ENCODE data around the gene COL9A1.

The COL9A1 gene

DNA sequence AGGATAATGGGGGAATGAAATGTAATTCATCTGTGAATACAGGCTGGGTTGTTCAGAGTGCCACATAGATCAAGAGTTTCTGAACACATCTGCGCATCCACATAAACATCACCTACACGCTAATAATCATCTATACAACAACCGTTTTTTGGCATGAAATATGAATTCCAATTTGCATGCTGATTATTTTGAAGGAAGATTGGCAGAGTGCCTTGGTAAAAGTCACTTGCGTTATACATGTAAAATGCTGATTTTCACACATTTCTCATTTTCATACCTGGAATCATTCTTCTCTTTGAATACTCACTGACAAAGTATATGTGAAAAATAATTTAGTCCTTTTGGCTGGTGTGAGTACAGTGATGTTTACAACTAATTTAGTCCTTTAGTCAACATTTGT, 17.7 kb downstream of the COL9A1 start:
- DNase-seq: no peak

DNA sequence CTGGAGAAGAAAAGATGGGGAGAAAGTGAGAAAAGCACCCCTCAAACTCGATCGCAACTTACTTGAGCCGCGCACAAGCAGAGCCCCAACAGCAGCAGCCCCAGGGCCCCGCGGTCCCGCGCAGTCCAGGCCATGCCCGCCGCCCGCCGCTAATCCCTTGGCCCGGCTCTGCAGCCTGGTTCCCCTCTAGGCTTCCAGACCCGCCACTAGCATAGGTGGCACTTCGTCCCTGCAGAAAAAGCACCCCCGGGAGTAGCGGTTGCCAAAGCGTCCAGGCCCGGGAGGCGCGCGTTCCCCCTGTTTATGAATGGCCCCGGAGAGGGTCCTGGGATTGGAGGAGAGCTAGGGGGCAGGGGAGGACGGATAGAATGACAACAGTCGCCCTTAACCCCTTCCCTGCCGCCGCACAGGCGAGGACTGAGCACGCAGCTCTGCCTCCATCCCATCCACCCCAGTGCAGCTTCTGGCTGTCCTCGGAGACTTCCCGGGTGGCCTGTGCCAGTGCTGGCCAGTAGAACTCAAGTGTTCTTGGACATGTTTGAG, 19.9 kb downstream of the COL9A1 start:
- DNase-seq: no peak

DNA sequence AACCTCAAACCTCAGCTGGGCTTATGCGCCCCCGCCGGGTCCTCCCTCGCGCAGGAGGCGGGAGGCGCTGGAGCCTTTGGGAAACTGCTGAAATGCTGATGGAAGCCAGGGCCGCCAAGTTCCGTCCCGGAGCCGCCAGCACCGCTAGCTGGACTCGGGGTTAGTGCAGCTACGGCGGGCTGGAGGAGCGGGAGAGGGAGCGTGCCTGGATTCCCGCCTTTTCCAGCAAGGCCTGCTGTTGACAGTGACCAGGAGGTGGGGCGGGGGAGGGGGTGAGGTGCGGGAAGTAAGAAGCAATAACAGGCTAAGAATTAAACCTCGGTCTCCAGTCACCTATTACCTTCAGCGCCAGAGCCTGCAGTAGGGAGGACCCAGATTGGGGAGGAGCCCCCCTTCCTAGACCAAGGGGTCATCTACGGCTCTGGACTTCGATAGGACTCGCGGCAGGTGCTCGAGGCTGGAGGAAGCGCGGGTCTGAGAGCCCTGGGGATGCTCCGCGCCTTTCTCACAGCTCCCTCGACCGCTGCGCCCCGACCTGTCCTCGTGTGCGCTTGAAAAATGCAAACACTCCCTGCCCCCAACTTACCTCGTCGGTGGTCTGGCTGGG, 20.5 kb downstream of the COL9A1 start:
- no peak for DNase-seq

DNA sequence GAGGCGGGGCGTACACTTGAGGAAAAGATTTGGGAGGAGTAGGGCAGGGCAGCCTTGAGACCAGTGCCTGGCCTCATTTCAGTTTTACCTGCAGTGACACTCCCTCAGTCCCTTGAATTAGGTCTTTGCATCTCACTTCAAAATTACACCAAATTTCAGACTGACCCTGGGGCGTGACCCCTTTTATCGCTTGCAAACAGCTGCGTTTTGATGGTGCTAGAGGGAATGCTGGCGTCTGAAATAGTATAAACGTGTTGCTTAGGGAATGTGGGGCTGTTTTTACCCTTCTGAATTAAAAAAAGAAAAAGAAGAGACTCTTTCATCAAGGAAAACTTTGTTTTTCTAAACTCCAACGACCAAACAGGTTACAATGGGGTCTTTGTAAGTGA, 21.0 kb downstream of the COL9A1 start:
- no peak for DNase-seq

DNA sequence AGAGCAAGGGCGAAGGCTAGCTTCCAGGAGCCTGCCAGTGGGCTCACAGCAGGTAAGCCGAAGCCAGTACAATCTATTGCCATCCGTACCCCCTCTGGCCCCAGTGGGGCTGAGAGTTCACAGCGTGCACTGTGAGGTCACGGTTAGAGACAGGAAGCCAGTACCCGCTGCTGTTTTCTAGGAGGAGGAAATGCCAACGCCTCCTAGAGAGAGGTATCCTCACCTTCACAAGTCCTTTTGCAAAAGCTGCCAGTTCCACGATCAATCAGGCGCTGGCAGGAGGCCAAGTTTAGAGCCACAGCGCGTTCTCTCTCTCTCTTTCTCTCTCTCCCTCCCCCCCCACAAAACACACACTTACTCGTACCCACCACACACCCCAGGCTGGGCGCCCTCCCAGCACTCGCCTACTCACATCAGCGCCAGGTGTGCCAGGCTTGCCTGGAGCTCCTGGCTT, 22.5 kb downstream of the COL9A1 start:
- peak; percentile 89 for DNase-seq

DNA sequence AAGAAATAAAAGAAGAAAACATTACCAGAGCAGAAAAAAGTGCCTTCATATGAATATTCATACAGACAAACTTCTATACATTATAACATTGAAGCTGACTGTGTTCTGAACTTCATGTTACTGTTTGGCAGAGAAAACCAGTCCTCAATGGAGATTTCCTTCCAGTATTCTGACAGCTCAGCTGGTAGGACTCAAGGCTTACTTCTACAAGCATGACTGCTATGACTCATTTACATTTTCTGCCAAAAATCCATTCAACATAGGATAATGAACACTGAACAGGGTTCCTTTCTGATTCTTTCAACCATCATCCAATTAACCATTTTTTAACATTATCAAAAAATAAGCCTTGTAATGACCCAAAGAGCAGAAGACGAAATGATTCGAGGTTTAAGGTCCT, 25.4 kb downstream of the COL9A1 start:
- no peak for DNase-seq

DNA sequence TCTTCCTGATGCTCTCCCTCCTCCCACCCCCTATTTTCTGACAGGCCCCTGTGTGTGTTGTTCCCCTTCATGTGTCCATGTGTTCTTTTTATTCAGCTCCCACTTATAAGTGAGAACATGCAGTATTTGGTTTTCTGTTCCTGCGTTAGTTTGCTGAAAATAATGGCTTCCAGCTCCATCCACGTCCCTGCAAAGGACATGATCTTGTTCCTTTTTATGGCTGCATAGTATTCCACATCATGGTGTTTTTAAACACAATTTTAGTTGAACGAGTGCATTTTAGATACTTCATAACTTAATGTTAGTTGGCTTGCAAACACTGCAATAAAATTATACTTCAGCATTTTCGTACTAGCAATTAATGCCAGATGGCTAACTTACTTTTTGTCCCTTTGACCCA, 28.5 kb downstream of the COL9A1 start:
- DNase-seq: no peak

DNA sequence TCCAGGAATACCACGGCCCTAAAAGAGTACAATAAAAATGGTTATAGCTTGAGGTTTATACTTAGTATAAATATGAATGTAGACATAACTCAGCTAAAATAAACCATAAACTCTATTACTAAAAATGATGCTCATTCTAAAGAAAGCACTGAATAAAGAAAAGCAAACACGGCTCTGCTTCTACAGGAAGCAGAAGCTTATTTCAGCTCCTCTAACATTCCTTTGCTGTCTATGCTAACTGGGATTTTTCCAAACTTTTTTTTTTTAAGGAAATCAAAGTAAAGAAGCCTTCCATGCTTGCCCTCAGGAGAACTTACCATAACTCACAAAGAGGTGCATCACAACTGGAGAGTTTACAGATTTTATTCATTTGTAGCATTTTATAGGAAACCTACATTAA, 30.8 kb downstream of the COL9A1 start:
- no peak for DNase-seq

DNA sequence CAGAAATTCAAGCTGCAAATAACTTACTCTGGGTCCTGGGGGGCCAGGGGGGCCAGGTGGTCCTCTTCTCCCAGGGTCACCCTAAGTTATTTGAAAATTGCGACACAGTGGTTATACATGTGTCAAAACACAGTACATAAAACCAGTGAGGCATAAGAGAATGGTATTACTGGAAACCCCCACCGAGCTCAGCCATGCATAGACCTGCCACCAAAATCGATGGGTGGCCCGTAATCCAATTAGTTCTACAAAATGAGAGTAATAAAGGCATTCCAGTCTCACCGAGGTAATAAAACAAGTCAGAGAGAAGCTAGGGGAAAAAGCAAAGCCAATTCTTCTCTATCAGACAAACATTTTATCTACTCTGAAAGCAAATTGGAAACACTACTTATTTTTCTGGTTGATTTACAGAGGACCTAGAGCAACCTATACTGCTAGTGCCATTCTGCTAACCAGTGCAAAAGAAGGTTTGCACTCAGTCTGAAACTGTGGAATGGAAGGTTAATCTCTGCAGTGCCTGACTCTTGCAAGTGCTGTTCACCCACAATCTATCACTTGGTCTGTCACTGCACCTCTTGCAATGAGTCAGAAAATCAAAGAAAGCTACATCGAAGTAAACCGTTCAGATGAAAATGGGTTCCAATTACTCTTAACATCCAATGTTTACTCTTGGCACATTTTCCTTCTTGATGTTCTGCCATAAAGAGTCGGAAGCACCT, 32.4 kb downstream of the COL9A1 start:
- DNase-seq: no peak

DNA sequence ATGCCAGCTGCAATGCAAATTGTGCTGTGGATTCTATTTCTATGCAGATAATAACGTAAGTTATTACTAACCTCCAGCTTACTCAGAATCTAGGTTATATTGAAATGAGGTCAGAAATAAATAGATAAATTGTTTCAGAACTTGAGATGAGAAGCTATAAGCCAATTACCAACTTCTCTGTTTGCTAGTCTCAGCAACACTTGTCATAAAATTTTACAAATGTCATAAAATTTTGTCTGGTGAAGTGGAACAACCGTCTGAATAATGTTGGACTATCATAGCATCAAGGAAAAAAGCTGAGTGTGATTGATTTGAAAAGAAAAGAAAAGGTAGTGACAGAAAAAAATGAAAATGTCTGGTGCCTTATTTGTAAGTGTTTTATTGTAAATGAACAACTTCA, 36.7 kb downstream of the COL9A1 start:
- DNase-seq: no peak

DNA sequence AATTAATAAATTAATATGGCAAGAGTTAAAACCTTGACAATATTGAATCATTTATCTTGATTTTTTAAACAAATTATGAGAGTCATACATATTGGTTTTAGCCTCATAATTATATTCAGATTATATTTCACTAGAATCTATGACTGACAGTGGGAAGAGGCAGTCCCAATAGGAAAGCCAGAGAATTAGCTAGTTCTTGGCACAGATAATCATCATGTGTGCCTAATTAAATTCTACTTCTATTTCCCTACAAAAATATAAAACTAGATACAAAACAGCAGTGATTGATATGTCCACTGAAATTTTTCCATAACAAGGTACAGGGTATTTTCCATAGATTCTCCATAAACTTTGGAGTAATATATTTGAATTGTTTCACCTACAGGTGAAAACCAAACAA, 38.6 kb downstream of the COL9A1 start:
- no peak for DNase-seq

DNA sequence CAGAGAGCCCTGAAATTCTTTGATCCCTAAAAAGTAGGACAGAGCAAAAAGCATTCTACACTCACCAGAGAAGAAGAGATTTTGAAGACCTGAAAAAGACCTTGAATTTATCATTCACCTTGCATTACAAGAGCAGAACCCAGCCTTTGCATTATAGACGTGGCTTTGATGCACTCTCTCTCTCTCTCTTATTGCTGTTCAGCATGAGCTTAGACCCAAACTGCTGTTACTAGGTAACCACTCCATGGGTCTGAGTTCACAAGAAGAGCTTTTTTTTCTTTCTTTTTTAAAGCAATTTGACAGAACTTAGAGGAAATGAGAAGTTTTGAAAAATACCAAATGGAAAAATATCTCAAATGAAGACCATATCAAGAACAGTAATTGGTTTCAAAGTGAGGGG, 44.4 kb downstream of the COL9A1 start:
- DNase-seq: no peak

DNA sequence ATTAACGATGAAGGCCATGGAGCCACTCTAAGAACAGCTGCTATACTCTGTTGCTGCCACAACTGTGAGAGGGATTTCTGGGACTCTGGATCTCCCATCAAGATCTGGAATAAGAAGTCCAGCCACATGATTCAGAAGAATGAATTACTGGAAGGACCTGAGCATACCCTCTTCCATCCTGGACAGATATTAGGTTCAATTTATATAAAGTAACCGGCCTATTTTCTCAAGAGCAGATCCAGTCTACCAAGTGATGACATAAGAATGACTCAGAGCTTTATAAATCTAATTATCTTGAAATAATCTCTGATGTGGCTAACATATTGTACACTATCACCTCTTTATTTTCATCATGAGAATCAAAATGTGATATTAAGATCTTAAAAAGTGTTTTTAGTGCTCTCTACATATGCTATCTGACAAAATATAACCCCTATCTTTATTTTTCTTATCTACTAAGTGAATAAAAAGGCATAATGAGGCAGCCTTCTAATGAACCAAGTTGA, 45.1 kb downstream of the COL9A1 start:
- DNase-seq: no peak

DNA sequence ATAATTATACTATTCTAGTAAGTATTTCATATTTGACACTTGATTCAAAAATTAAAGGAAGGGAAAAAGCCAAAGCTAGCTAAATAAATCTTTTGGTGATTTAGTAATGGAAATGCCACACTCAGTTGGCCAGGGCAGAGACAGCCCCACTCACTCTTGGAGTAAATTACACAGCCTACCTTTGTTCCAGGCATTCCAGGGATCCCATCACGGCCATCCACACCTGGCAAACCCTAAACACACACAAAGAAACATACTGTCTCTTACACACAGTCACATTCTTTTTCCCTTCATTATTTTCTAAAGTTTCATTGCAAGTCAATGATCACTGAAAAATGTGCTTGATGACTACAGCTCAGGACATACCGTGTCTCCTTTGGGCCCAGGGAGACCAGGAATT, 48.1 kb downstream of the COL9A1 start:
- DNase-seq: no peak

DNA sequence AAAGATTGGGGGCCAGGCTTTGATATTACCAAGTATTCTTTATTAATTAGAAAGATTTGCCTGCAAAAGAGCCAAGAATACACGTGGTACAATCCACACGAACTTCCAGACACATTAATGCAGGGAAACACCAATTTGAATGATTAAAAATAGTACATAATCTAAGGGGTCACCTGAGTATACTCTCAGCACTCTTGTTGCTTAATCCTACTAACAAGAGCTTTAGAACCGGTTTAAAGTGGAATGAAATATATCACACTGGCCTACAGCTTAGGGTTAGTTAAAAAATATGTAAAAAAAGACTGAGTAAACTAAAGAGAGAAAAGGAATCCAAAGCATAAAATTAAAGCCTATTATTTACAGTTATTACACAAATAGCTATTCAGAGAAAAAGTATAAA, 49.0 kb downstream of the COL9A1 start:
- DNase-seq: no peak

DNA sequence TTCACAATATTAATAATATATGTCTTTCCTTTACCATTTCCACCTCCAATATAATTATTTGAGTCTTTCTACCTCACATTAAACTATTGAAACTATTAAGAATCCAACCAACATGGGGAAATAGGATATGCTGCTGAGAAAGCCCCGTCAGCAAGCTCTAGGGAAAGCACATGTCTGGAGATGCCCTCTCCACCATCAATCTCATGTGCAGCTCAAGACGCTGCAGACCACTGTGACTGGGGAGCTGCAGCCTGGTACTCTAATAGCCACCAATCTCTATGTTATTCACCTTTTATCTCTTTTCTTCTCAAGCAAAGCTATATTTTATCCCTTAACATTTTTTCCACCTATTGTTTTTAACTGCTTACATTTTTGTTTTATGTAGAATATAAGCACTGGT, 50.3 kb downstream of the COL9A1 start:
- no peak for DNase-seq

DNA sequence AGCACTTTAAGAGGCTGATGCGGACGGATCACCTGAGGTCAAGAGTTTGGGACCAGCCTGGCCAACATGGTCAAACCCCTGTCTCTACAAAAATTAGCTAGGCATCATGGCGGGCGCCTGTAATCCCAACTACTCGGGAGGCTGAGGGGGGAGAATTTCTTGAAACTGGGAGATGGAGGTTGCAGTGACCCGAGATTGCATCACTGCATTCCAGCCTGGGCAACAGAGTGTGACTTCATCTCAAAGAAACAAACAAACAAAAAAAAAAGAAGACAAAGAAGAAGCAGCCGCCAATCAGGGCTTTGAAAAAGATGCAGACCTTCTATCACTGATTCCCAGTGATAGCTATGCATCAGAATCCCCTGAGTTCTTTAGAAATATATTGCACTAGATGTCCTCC, 56.8 kb downstream of the COL9A1 start:
- no peak for DNase-seq

DNA sequence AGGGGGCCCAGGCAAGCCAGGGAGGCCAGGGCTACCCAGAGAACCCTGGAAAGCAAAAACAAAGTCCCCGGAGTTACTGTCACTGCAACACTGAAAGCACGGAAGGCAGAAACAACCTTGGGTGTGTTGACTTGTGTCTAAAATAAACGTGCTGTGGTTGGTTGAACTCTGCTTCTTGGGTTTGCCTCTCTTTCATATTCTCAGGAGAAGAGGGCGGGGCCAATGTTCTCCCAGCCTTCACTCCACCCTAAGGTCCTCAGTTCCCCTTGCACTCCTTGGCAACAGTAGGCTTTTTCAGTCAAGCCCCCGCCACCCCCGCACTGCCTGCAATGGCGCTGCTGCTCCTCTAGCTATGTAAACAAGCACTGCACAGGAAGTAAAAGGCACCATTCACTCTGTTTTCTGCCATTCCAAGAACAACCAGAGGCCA, 60.9 kb downstream of the COL9A1 start:
- DNase-seq: peak; percentile 92

DNA sequence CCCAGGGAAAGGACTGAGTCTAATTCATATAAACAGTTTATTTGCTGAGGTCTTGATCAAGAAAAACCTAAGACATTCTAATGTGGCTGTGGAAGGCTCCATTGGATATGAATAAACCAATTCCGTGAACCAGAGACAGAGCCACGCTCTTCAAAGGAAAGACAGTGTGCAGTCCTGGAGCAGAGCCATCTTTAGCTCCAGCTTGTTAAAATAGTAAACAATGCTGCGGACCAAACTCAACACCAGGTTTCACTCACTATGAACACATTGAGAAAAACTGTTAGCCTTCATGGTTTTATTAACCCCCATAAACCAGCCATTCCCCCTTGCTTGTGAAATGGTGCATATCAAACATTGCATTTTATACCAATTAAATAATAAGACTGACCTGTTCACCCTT, 61.9 kb downstream of the COL9A1 start:
- no peak for DNase-seq

DNA sequence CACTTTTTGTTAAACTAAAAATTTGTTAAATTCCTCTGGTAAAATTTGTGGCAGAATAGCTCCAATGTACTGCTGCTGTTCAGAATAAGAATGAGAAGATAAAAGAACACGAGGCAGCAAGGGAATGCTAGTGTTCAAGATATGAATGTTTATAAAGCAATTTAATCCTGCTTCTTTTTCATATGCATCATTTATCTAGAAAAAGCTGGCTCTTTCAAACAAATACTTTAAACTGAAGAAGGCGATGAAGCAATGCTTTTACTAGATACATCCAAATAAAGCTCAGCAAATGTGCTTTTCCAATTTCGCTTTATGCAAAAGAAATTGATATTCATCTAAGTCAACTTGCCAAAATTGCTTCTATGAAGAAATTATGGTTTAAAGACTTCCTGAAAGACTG, 66.5 kb downstream of the COL9A1 start:
- no peak for DNase-seq

DNA sequence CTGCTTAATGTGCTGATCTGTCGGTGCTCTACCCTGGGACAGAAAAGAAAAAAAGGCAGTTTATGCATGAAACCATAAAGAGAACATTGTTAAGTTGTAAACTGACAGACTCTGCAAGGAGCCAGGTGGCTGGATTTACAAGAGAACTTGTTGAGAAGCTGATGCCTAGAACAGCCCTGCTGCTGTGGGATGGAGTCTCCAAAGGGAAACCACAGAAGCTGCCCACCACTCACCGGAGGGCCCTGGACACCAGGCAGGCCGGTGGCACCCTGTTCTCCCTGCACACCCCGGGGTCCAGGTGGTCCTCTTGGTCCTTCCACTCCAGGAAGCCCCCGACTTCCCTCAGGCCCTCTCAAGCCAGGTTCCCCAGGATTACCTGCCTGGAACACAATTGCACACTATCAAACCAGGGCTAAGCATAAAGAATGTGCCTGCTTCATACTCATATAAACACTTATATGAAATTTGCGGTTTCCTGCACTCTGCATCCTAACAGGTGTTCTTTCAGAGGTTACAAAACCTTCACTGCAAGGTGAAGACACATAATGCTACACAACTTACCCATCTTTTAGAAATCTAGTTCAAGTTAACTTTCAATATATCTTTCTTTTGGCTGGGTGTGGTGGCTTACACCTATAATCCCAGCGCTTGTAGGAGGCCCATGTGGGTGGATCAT, 68.2 kb downstream of the COL9A1 start:
- DNase-seq: no peak

DNA sequence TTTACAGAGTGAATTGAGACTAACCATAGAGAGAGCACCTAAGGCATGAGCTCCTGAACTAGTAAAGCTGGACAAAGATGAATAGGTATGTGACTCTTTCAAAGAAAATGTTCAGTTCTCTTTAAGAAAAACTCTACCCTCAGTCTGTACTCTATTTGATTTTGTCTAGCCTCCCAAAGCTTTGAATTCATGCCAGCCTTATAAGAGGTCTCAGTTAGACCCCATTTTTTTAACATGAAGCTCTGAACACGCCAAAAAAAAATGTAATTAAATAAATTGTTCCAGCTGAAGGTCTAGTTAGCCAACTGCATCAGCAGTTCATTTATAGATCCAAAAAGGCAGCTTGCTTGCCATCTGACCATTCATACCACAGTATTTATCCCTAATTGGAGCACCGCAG, 71.6 kb downstream of the COL9A1 start:
- DNase-seq: no peak

DNA sequence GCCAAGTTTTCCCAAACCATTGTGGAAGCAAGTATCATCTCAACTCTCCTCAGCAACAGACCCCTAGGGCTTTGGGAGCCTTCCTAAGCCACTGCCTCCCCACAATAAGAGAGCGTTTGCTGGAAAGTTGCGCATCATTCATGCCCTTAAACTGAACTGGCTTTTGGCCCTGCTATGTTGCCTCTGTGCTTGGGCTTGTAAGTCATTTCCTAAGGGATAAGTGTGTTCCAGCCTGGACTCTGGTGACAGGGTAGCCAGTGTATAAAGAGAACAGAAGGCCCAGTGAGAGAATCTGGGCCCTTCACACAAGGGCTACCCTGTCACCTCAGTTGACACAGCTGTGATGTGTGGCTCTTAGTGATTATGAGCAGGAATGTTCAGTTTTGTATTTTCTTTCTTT, 77.8 kb downstream of the COL9A1 start:
- no peak for DNase-seq

DNA sequence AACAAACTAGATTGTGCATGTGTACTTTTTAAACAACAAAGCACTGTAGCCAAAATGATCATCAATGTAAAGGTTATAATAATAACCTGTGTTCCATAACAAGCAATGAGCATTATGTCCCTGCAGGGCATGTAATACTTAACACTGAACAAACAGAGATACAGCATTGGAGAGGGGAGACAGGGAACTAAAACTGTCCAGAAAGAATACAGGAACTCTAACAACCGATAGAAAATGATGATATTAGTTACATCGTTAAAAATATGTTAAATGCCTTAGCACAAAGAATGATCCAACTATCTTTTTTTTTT, 80.5 kb downstream of the COL9A1 start:
- no peak for DNase-seq
